Endodermal cell (in vitro differentiated cells): ENCODE data around the gene ZNF232. TPM values are rescaled to one million over a fixed set of nuclear protein-coding genes. Genes with fewer than 3 reads are reported as not detected.
"Not testable (repeated sequence)": the region's sequence is repeated elsewhere in the genome, so short reads cannot be mapped to it uniquely, and the experiment has no call there.

Experiments
- DNase-seq: peaks from one replicate; pipeline ENCODE4 v3.0.0-alpha.2; 2017
- H3K27ac ChIP-seq: 2 replicates; pipeline ENCODE4 v1.5.1; 2013; ENCODE audit warnings: mild to moderate bottlenecking, low read depth, low read length, moderate library complexity
- H3K27me3 ChIP-seq: 2 replicates; pipeline ENCODE4 v1.6.1; 2013; ENCODE audit warnings: mild to moderate bottlenecking, low read length, moderate library complexity; ENCODE audit not compliant: insufficient read depth, control insufficient read depth, poor library complexity, severe bottlenecking
- H3K36me3 ChIP-seq: 2 replicates; pipeline ENCODE4 v1.7.0; 2013; ENCODE audit warnings: mild to moderate bottlenecking, low read length, moderate library complexity; ENCODE audit not compliant: control insufficient read depth, insufficient read depth
- H3K4me1 ChIP-seq: one replicate; pipeline ENCODE4 v1.7.0; 2013; ENCODE audit warnings: low read length; ENCODE audit not compliant: control insufficient read depth, insufficient read depth
- H3K4me3 ChIP-seq: 2 replicates; pipeline ENCODE4 v1.5.1; 2013; ENCODE audit warnings: mild to moderate bottlenecking, low read length, moderate library complexity
- H3K9ac ChIP-seq: 2 replicates; pipeline ENCODE4 v1.6.1; 2013; ENCODE audit warnings: mild to moderate bottlenecking, low read length, moderate library complexity; ENCODE audit not compliant: poor library complexity, severe bottlenecking; ENCODE audit errors: extremely low read depth
- H3K9me3 ChIP-seq: 2 replicates; pipeline ENCODE4 v1.6.1; 2013; ENCODE audit warnings: mild to moderate bottlenecking, low read length, moderate library complexity; ENCODE audit not compliant: control insufficient read depth
- H3K27ac Mint-ChIP-seq: 2 replicates; pipeline ENCODE4 v1.8.0; 2020; ENCODE audit warnings: mixed read lengths
- H3K27me3 Mint-ChIP-seq: 2 replicates; pipeline ENCODE4 v1.8.0; 2021; ENCODE audit warnings: mild to moderate bottlenecking, mixed read lengths; ENCODE audit not compliant: insufficient read depth
- H3K36me3 Mint-ChIP-seq: 2 replicates; pipeline ENCODE4 v1.8.0; 2020; ENCODE audit warnings: low read depth, mixed read lengths
- H3K4me1 Mint-ChIP-seq: 2 replicates; pipeline ENCODE4 v1.8.0; 2020; ENCODE audit warnings: mixed read lengths
- H3K4me3 Mint-ChIP-seq: 2 replicates; pipeline ENCODE4 v1.8.0; 2020; ENCODE audit warnings: mild to moderate bottlenecking, moderate library complexity, mixed read lengths
- H3K9me3 Mint-ChIP-seq: 2 replicates; pipeline ENCODE4 v1.8.0; 2020; ENCODE audit warnings: mild to moderate bottlenecking, mixed read lengths
- WGBS, 2 experiments: methylation state at CpG; one replicate each; pipeline versions ENCODE4 v1.1.5 to v1.1.7; 2013; ENCODE audit warnings: missing lambda C conversion rate in 2 of 2, mixed read lengths in 1 of 2; ENCODE audit not compliant: insufficient coverage in 1 of 2, insufficient read length in 1 of 2; 5-methylcytosine and 5-hydroxymethylcytosine counted together
- total RNA-seq, 2 donors: library from RNA; stranded (reverse); fragmentation: NEBNext Ultra II Directional in 1 of 2; extraction: Animal tissue kit (Norgen Biotek cat#: 25700) in 1 of 2; gene quantifications; 2 replicates in 1 of 2; 3 replicates in 1 of 2; pipeline ENCODE4 v1.2.1, GENCODE V29; 2021
- TF ChIP-seq, protein P1 (sequence below): fragments of 200-600 bp; sonication (generic); conservative IDR thresholded peaks from 2 replicates; pipeline ENCODE4 v1.5.0; 2021; ENCODE audit warnings: antibody characterized with exemption, mild to moderate bottlenecking

The ZNF232 gene
- total RNA-seq, 2 donors from 2014 or later = 27.2 to 32.1 TPM

DNA sequence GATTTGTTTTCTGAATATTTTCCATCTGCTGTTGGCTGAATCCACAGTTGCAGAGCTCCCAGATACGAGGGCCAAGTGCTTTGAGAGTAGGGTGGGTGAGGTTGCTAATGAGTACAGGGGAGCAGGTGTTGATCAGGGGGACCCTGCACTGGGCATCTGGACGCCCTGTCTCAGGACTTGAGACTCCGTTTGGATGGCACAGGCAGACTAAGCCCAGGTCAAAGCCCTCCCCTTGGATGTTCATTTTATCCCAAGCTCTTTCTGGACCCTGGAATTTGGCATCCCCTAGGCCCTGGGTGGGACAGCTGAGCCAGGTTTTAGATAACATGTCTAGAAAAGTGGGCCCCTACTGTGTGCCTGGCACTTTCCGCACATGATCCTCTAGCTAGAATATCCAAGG, 16.2 kb upstream of the ZNF232 start:
- peaks cover 17% of the 10 kb centered on the region for H3K27me3 ChIP-seq
- H3K9me3 Mint-ChIP-seq = no peaks in the 10 kb centered on the region
- peaks cover 56% of the 10 kb centered on the region for H3K27me3 Mint-ChIP-seq
- H3K27ac ChIP-seq = no peak overlapping the region
- TF ChIP-seq, protein P1, sequence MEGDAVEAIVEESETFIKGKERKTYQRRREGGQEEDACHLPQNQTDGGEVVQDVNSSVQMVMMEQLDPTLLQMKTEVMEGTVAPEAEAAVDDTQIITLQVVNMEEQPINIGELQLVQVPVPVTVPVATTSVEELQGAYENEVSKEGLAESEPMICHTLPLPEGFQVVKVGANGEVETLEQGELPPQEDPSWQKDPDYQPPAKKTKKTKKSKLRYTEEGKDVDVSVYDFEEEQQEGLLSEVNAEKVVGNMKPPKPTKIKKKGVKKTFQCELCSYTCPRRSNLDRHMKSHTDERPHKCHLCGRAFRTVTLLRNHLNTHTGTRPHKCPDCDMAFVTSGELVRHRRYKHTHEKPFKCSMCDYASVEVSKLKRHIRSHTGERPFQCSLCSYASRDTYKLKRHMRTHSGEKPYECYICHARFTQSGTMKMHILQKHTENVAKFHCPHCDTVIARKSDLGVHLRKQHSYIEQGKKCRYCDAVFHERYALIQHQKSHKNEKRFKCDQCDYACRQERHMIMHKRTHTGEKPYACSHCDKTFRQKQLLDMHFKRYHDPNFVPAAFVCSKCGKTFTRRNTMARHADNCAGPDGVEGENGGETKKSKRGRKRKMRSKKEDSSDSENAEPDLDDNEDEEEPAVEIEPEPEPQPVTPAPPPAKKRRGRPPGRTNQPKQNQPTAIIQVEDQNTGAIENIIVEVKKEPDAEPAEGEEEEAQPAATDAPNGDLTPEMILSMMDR = no peak
- no peaks in the 10 kb centered on the region for H3K9me3 ChIP-seq
- no peak overlapping the region for H3K27ac Mint-ChIP-seq
- H3K36me3 ChIP-seq = no peaks in the 10 kb centered on the region
- no peak for DNase-seq
- no peak overlapping the region for H3K4me3 Mint-ChIP-seq
- H3K36me3 Mint-ChIP-seq = no peaks in the 10 kb centered on the region
- no peak overlapping the region for H3K9ac ChIP-seq
- no peaks in the 10 kb centered on the region for H3K4me1 Mint-ChIP-seq
- 93 to 96% methylated on average over 3 to 4 of the region's 4 CpGs for WGBS, 2 experiments
- H3K4me3 ChIP-seq = no peak overlapping the region
- H3K4me1 ChIP-seq = no peaks in the 10 kb centered on the region

DNA sequence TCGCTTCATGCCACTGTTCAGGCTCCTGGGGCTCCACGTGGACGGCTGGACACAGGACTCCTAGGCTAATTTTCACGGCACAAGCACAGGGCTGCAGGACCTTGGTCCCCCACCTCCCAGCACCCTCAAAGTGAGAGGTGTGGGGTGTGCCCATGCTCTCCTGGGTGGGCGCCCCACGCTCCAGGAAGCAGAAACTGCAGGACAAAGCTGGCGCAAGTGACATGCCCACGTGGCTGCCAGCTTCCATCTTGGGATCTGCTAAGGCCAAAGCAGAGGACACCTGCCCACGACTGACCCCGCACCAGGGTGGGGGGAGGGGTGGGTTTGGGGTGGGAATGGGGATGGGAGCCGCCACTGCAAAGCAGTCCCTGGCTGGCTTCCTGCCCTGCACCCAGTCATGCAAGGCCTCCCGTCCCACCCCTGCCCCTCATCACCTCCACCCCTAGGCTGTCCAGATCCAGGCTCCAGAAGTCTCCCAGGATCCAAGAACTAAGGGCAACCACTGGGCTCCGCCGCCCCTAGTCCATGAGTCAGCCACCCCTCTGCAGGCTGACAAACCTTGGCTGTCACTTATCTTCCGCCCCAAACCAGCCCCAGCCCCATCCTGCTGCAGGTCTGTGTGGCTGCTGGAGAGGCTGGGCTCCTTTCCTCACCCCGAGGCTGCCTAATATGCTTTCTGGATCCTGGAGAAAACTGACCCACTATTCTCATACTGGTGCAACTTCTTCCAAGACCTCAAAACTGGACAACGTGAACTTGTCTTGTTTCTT, 15.2 kb upstream of the ZNF232 start:
- H3K27me3 ChIP-seq = peaks cover 27% of the 10 kb centered on the region
- no peaks in the 10 kb centered on the region for H3K36me3 ChIP-seq
- H3K4me1 ChIP-seq = no peaks in the 10 kb centered on the region
- H3K9me3 Mint-ChIP-seq = no peaks in the 10 kb centered on the region
- DNase-seq = peak; percentile 38
- no peak overlapping the region for H3K27ac ChIP-seq
- H3K9ac ChIP-seq = no peak overlapping the region
- no peaks in the 10 kb centered on the region for H3K36me3 Mint-ChIP-seq
- no peaks in the 10 kb centered on the region for H3K4me1 Mint-ChIP-seq
- TF ChIP-seq, protein P1 = no peak
- peaks cover 62% of the 10 kb centered on the region for H3K27me3 Mint-ChIP-seq
- H3K27ac Mint-ChIP-seq = no peak overlapping the region
- no peaks in the 10 kb centered on the region for H3K9me3 ChIP-seq
- H3K4me3 Mint-ChIP-seq = no peak overlapping the region
- 91 to 94% methylated on average over 8 to 14 of the region's 17 CpGs for WGBS, 2 experiments
- no peak overlapping the region for H3K4me3 ChIP-seq

DNA sequence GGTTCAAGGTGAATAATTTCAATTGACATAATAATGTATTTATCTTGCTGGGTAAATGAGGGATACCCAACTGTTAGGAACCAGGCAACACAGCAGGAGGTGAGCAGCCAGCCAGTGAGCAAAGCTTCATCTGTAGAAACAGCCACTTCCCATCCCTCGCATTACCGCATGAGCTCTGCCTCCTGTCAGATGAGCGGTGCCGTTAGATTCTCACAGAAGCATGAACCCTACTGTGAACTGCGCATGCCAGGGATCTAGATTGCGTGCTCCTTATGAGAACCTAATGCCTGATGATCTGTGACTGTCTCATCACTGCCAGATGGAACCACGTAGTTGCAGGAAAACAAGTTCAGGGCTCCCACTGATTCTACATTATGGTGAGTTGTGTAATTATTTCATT, 13.2 kb upstream of the ZNF232 start:
- not testable (repeated sequence) for H3K36me3 Mint-ChIP-seq, H3K27ac Mint-ChIP-seq, H3K9me3 Mint-ChIP-seq, H3K36me3 ChIP-seq, DNase-seq, H3K4me1 ChIP-seq, H3K4me1 Mint-ChIP-seq, H3K9ac ChIP-seq, H3K9me3 ChIP-seq, H3K4me3 Mint-ChIP-seq, H3K4me3 ChIP-seq, H3K27ac ChIP-seq
- peaks cover 71% of the 10 kb centered on the region for H3K27me3 Mint-ChIP-seq
- WGBS, 2 experiments = 86 to 93% methylated on average over 6 to 7 of the region's 7 CpGs
- peaks cover 35% of the 10 kb centered on the region for H3K27me3 ChIP-seq

DNA sequence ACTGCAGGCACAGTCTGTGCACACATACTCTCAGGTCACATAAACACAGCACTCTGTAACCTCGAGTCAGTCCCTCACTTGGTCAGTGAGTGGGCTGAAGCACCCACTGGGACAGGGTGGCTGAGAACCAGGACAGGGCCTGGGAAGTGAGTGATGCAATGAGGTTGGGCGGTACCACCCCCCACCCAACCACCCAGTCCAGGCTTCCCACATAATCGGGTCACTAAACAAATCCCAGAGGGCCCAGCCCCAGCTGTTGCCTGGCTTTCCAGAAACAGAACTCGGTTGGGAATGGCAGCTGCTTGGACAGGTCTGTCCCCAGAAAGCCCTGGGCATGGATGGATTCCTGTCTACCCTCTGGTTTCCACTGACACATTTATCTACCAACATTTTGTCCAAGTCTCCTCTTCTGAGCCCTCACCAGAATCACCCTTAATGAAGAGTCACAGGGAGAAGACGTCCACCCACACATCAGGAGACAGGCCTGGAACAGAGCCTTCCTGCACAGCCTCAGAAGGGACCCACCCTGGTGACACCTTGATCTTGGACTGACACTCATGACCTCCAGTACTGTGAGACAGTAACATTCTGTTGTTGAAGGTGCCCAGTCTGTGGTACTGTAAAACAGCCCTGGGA, 12.6 kb upstream of the ZNF232 start:
- H3K4me3 Mint-ChIP-seq = peak overlapping the region; percentile 6
- WGBS, 2 experiments = 84 to 92% methylated on average over 2 to 5 of the region's 5 CpGs

More for the DNA sequence above, 12.6 kb upstream of the ZNF232 start:
- peaks cover 35% of the 10 kb centered on the region for H3K27me3 ChIP-seq
- peaks cover 68% of the 10 kb centered on the region for H3K27me3 Mint-ChIP-seq
- peak; percentile 41 for DNase-seq
- not testable (repeated sequence) for H3K4me1 Mint-ChIP-seq, H3K27ac ChIP-seq, H3K27ac Mint-ChIP-seq, H3K36me3 ChIP-seq, H3K4me1 ChIP-seq, H3K9ac ChIP-seq, H3K4me3 ChIP-seq, H3K9me3 Mint-ChIP-seq, H3K36me3 Mint-ChIP-seq, H3K9me3 ChIP-seq
